BLaER1 (cell line): ENCODE data around the gene CDK12.
"Not testable (repeated sequence)": the region's sequence is repeated elsewhere in the genome, so short reads cannot be mapped to it uniquely, and the experiment has no call there.

Experiments used
- H3K27ac ChIP-seq: shearing (Covaris generic); formaldehyde crosslinking; 2 replicates; pipeline ENCODE4 v1.8.1; 2022
- H3K27me3 ChIP-seq: shearing (Covaris generic); formaldehyde crosslinking; 2 replicates; pipeline ENCODE4 v1.8.1; 2022
- H3K36me3 ChIP-seq: shearing (Covaris generic); formaldehyde crosslinking; 2 replicates; pipeline ENCODE4 v1.8.1; 2022
- H3K4me1 ChIP-seq: shearing (Covaris generic); formaldehyde crosslinking; 2 replicates; pipeline ENCODE4 v1.8.1; 2022
- H3K4me2 ChIP-seq: shearing (Covaris generic); formaldehyde crosslinking; 2 replicates; pipeline ENCODE4 v1.8.1; 2022
- H3K4me3 ChIP-seq: shearing (Covaris generic); formaldehyde crosslinking; 2 replicates; pipeline ENCODE4 v1.8.1; 2022
- H3K9ac ChIP-seq: shearing (Covaris generic); formaldehyde crosslinking; 2 replicates; pipeline ENCODE4 v1.8.1; 2022
- H3K9me3 ChIP-seq: shearing (Covaris generic); formaldehyde crosslinking; 2 replicates; pipeline ENCODE4 v1.8.1; 2022
- H4K20me1 ChIP-seq: shearing (Covaris generic); formaldehyde crosslinking; 2 replicates; pipeline ENCODE4 v1.8.1; 2022
- Cebpa-rat ChIP-seq: shearing (Covaris generic); IDR thresholded peaks from 2 replicates; pipeline ENCODE4 v1.8.1; 2022

CDK12 gene

GRCh38 chr17:39461113-39461925, at the start of gene CDK12:
Gene CDK12, plus strand, starts transcription at chr17:39461486. Its CDS starts 586 bp downstream, at chr17:39462072.
- peaks cover 29% of the 10 kb centered on the region for H3K4me1 ChIP-seq
- H3K27ac ChIP-seq: peak within 1 kb of the TSS; percentile 97
- peaks cover 7% of the 10 kb centered on the region for H3K36me3 ChIP-seq
- no peaks in the 10 kb centered on the region for H3K9me3 ChIP-seq
- TF ChIP-seq Cebpa-rat: no peak
- H3K4me3 ChIP-seq: peak within 1 kb of the TSS; percentile 79
- H3K4me2 ChIP-seq: peak within 1 kb of the TSS; percentile 94
- H3K9ac ChIP-seq: peak within 1 kb of the TSS; percentile 97
- H3K27me3 ChIP-seq: no peaks in the 10 kb centered on the region
- H4K20me1 ChIP-seq: peaks cover 45% of the 10 kb centered on the region

GRCh38 chr17:39416141-39416540, 45.1 kb upstream of the CDK12 start:
- Histone ChIP-seq H3K9me3 (no peaks in the 10 kb centered on the region), H3K27me3 (no peaks in the 10 kb centered on the region), H3K4me1 (no peaks in the 10 kb centered on the region), H4K20me1 (peaks cover 16% of the 10 kb centered on the region; the same call in 1 of the 2 replicates), H3K4me3 (no peak overlapping the region), H3K27ac (no peak overlapping the region), H3K36me3 (peaks cover 98% of the 10 kb centered on the region), H3K4me2 (no peak overlapping the region), H3K9ac (no peak overlapping the region)
- no peak for TF ChIP-seq Cebpa-rat

- Histone ChIP-seq H3K27ac (no peak overlapping the region), H3K4me1 (no peaks in the 10 kb centered on the region), H3K9ac (no peak overlapping the region), H3K36me3 (peaks cover 100% of the 10 kb centered on the region), H3K27me3 (no peaks in the 10 kb centered on the region), H3K9me3 (no peaks in the 10 kb centered on the region), H4K20me1 (peaks cover 6% of the 10 kb centered on the region), H3K4me3 (no peak overlapping the region), H3K4me2 (no peak overlapping the region)
- TF ChIP-seq Cebpa-rat: no peak
These were observed 31.7 kb upstream of the CDK12 start for GRCh38 chr17:39429600-39429999.

GRCh38 chr17:39439868-39440267, 21.4 kb upstream of the CDK12 start:
- not testable (repeated sequence) for H3K27ac ChIP-seq, H3K27me3 ChIP-seq, H3K9me3 ChIP-seq, H3K9ac ChIP-seq, H3K4me2 ChIP-seq, H3K4me3 ChIP-seq, H3K4me1 ChIP-seq
- Histone ChIP-seq H4K20me1 (peaks cover 48% of the 10 kb centered on the region), H3K36me3 (peaks cover 100% of the 10 kb centered on the region)

- Histone ChIP-seq H3K4me1 (peaks cover 4% of the 10 kb centered on the region), H3K4me2 (no peak overlapping the region), H3K9me3 (no peaks in the 10 kb centered on the region), H3K9ac (no peak overlapping the region), H4K20me1 (peaks cover 68% of the 10 kb centered on the region), H3K4me3 (no peak overlapping the region), H3K27ac (no peak overlapping the region), H3K27me3 (no peaks in the 10 kb centered on the region), H3K36me3 (peaks cover 98% of the 10 kb centered on the region)
- TF ChIP-seq Cebpa-rat: no peak
These were observed 18.0 kb upstream of the CDK12 start for GRCh38 chr17:39443326-39443725.

- no peak for TF ChIP-seq Cebpa-rat
- no peak overlapping the region for H3K4me2 ChIP-seq
These were observed 13.7 kb upstream of the CDK12 start for GRCh38 chr17:39447561-39447960.

GRCh38 chr17:39450051-39450450, 11.2 kb upstream of the CDK12 start:
- Histone ChIP-seq H3K27ac (no peak overlapping the region), H3K4me2 (peak overlapping the region; percentile 89), H3K36me3 (peaks cover 40% of the 10 kb centered on the region), H3K9ac (peak overlapping the region; percentile 95), H3K9me3 (no peaks in the 10 kb centered on the region), H4K20me1 (peaks cover 48% of the 10 kb centered on the region), H3K4me3 (peak overlapping the region; percentile 79), H3K4me1 (peaks cover 33% of the 10 kb centered on the region), H3K27me3 (no peaks in the 10 kb centered on the region)
- no peak for TF ChIP-seq Cebpa-rat

More at GRCh38 chr17:39447561-39447960, 13.7 kb upstream of the CDK12 start:
- Histone ChIP-seq H3K9me3 (no peaks in the 10 kb centered on the region), H3K9ac (no peak overlapping the region), H3K4me1 (peaks cover 33% of the 10 kb centered on the region), H3K36me3 (peaks cover 65% of the 10 kb centered on the region), H3K27me3 (no peaks in the 10 kb centered on the region), H3K4me3 (no peak overlapping the region), H3K27ac (no peak overlapping the region), H4K20me1 (peaks cover 65% of the 10 kb centered on the region)

- Histone ChIP-seq H3K4me2 (peak within 1 kb of the TSS; percentile 89), H3K27me3 (no peaks in the 10 kb centered on the region), H3K9ac (peak within 1 kb of the TSS; percentile 95), H3K27ac (peak within 1 kb of the TSS; percentile 94), H3K36me3 (peaks cover 31% of the 10 kb centered on the region), H4K20me1 (peaks cover 39% of the 10 kb centered on the region), H3K9me3 (no peaks in the 10 kb centered on the region), H3K4me1 (peaks cover 33% of the 10 kb centered on the region), H3K4me3 (peak within 1 kb of the TSS; percentile 79)
- no peak for TF ChIP-seq Cebpa-rat
These were observed 10.3 kb upstream of the CDK12 start, which contains the start of gene MED1 for GRCh38 chr17:39450847-39451581. Gene MED1, minus strand, starts transcription at chr17:39451263. Its CDS starts 201 bp downstream, at chr17:39451062.

- Histone ChIP-seq H3K27me3 (no peaks in the 10 kb centered on the region), H3K27ac (no peak overlapping the region), H4K20me1 (no peaks in the 10 kb centered on the region), H3K9me3 (no peaks in the 10 kb centered on the region), H3K36me3 (no peaks in the 10 kb centered on the region), H3K4me2 (no peak overlapping the region), H3K9ac (no peak overlapping the region), H3K4me3 (no peak overlapping the region), H3K4me1 (peaks cover 15% of the 10 kb centered on the region)
- TF ChIP-seq Cebpa-rat: no peak
These were observed 5.4 kb upstream of the CDK12 start for GRCh38 chr17:39455919-39456318.
